B cell (primary cell): ENCODE data around the gene GGT7.

Experiments used
- CTCF ChIP-seq: fragments of 200-600 bp; IDR thresholded peaks from one replicate; pipeline ENCODE4 v1.8.0; 2022; ENCODE audit warnings: antibody characterized with exemption, mild to moderate bottlenecking
- EZH2 ChIP-seq: IDR thresholded peaks from 2 replicates; pipeline ENCODE4 v1.6.1; 2012; ENCODE audit warnings: borderline replicate concordance, low read depth, mild to moderate bottlenecking, moderate library complexity, low read length; ENCODE audit not compliant: insufficient read depth, poor library complexity, severe bottlenecking

GRCh38 chr20:34896086-34896621, 23.5 kb upstream of the GGT7 start:
- TF ChIP-seq EZH2, result no peak
- TF ChIP-seq CTCF, result no peak
